Neural cell (in vitro differentiated cells): ENCODE measurements around the gene TRIM47.

Source experiments
- CTCF ChIP-seq: fragments of 450-650 bp; IDR thresholded peaks from 2 replicates; pipeline ENCODE4 v1.5.1; 2014; ENCODE audit warnings: antibody characterized with exemption, mild to moderate bottlenecking, moderate library complexity; ENCODE audit not compliant: poor library complexity, severe bottlenecking
- EZH2 ChIP-seq: fragments of 200-600, 300-800 bp; shearing (Covaris generic), sonication (generic); IDR thresholded peaks from 2 replicates; pipeline ENCODE4 v1.6.1; 2014; ENCODE audit warnings: antibody characterized with exemption, low read length, borderline replicate concordance, mild to moderate bottlenecking; ENCODE audit not compliant: insufficient read depth, poor library complexity, severe bottlenecking
- MXI1 ChIP-seq: fragments of 450-650 bp; conservative IDR thresholded peaks from 2 replicates; pipeline ENCODE4 v1.6.1; 2014; ENCODE audit warnings: antibody characterized with exemption, mild to moderate bottlenecking; ENCODE audit not compliant: poor library complexity, severe bottlenecking
- TAF1 ChIP-seq: IDR thresholded peaks from 2 replicates; pipeline ENCODE4 v1.6.1; 2012; ENCODE audit warnings: low read depth

GRCh38 chr17:75826561-75827307 lies 51.6 kb downstream of the TRIM47 start:
- TF ChIP-seq CTCF = no peak
- no peak for TF ChIP-seq EZH2
- TF ChIP-seq MXI1 = no peak
- TF ChIP-seq TAF1 = no peak
